OCI-LY3 (cell line): ENCODE measurements around the gene OOSP2.

ENCODE experiments used
- EZH2phosphoT487 ChIP-seq: fragments of 200-600 bp; shearing (Covaris generic); IDR thresholded peaks from 2 replicates; pipeline ENCODE4 v1.6.1; 2018; ENCODE audit warnings: antibody characterized with exemption, mixed run types, low read depth
- TF ChIP-seq, protein P1 (sequence below): fragments of 200-600, 300-600 bp; sonication (generic); IDR thresholded peaks from 2 replicates; pipeline ENCODE4 v1.5.1; 2014; ENCODE audit warnings: antibody characterized with exemption, low read length, low read depth

DNA sequence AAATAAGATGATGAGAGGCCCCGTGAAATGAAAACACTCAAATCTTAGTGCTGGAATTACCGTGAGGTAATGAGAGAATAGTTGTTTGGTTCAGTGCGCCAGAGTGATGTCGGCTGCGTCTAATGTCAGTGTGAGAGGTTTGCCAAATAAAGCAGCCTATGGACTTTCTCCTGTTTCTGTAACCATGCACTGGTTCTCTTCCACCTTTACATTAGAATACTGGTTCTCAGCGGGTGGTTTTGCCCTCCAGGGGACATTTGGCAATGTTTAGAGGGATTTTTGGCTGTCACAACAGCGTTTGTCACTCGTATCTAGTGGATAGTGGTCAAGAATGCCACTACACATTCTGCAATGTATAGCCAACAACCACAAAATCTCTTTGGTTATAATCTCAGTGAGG is 22.2 kb upstream of the OOSP2 start:
- TF ChIP-seq, protein P1, sequence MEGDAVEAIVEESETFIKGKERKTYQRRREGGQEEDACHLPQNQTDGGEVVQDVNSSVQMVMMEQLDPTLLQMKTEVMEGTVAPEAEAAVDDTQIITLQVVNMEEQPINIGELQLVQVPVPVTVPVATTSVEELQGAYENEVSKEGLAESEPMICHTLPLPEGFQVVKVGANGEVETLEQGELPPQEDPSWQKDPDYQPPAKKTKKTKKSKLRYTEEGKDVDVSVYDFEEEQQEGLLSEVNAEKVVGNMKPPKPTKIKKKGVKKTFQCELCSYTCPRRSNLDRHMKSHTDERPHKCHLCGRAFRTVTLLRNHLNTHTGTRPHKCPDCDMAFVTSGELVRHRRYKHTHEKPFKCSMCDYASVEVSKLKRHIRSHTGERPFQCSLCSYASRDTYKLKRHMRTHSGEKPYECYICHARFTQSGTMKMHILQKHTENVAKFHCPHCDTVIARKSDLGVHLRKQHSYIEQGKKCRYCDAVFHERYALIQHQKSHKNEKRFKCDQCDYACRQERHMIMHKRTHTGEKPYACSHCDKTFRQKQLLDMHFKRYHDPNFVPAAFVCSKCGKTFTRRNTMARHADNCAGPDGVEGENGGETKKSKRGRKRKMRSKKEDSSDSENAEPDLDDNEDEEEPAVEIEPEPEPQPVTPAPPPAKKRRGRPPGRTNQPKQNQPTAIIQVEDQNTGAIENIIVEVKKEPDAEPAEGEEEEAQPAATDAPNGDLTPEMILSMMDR, result no peak
- no peak for TF ChIP-seq EZH2phosphoT487
